Neural cell (in vitro differentiated cells): ENCODE data around the gene B3GALT6. TPM values are rescaled to one million over a fixed set of nuclear protein-coding genes. Genes with fewer than 3 reads are reported as not detected.

Experiments used
- H2AFZ ChIP-seq: fragments of 200-600, 300-800 bp; sonication (generic), shearing (Covaris generic); 2 replicates; pipeline ENCODE4 v1.6.0; 2014; ENCODE audit warnings: low read depth, mild to moderate bottlenecking, antibody characterized with exemption, low read length, moderate library complexity
- H3F3A ChIP-seq: fragments of 200-600 bp; shearing (Covaris generic); 2 replicates; pipeline ENCODE4 v1.6.1; 2016; ENCODE audit warnings: mild to moderate bottlenecking, moderate library complexity, mixed read lengths, antibody characterized with exemption, low read length; ENCODE audit not compliant: insufficient read depth, poor library complexity, severe bottlenecking
- H3K27ac ChIP-seq: fragments of 200-600, 300-800 bp; sonication (generic), shearing (Covaris generic); 2 replicates; pipeline ENCODE4 v1.5.1; 2014; ENCODE audit warnings: mild to moderate bottlenecking, low read length, moderate library complexity
- H3K27me3 ChIP-seq: fragments of 300-800, 200-600 bp; sonication (generic), shearing (Covaris generic); 2 replicates; pipeline ENCODE4 v1.6.0; 2014; ENCODE audit warnings: mild to moderate bottlenecking, low read depth, low read length, moderate library complexity; ENCODE audit not compliant: insufficient read depth
- H3K36me3 ChIP-seq: fragments of 300-800, 200-600 bp; sonication (generic), shearing (Covaris generic); 2 replicates; pipeline ENCODE4 v1.5.1; 2014; ENCODE audit warnings: mild to moderate bottlenecking, antibody characterized with exemption, low read length, moderate library complexity; ENCODE audit not compliant: insufficient read depth
- H3K4me2 ChIP-seq: fragments of 300-800, 200-600 bp; sonication (generic), shearing (Covaris generic); 2 replicates; pipeline ENCODE4 v1.6.0; 2014; ENCODE audit warnings: mild to moderate bottlenecking, low read length
- H3K4me3 ChIP-seq: fragments of 300-800, 200-600 bp; sonication (generic), shearing (Covaris generic); 2 replicates; pipeline ENCODE4 v1.5.1; 2014; ENCODE audit warnings: mild to moderate bottlenecking, low read length, moderate library complexity
- H3K79me2 ChIP-seq: fragments of 200-600 bp; shearing (Covaris generic); replicated peaks from 2 replicates; pipeline ENCODE4 v1.6.0; 2014; ENCODE audit warnings: mild to moderate bottlenecking, low read length, moderate library complexity; ENCODE audit not compliant: insufficient read depth
- H3K9ac ChIP-seq: fragments of 300-800, 200-600 bp; sonication (generic), shearing (Covaris generic); 2 replicates; pipeline ENCODE4 v1.6.1; 2016; ENCODE audit warnings: mild to moderate bottlenecking, low read length, mixed read lengths
- H3K9me2 ChIP-seq: fragments of 200-600 bp; shearing (Covaris generic); 2 replicates; pipeline ENCODE4 v1.6.1; 2016; ENCODE audit warnings: mild to moderate bottlenecking, low read length, mixed read lengths; ENCODE audit not compliant: insufficient read depth
- H3K9me3 ChIP-seq: fragments of 200-600, 300-800 bp; sonication (generic), shearing (Covaris generic); 2 replicates; pipeline ENCODE4 v1.6.1; 2016; ENCODE audit warnings: mild to moderate bottlenecking, mixed run types, low read length, moderate library complexity, mixed read lengths
- H4K20me1 ChIP-seq: fragments of 200-600 bp; shearing (Covaris generic); 2 replicates; pipeline ENCODE4 v1.6.1; 2016; ENCODE audit warnings: mild to moderate bottlenecking, mixed run types; ENCODE audit not compliant: insufficient read depth
- CTCF ChIP-seq: fragments of 450-650 bp; IDR thresholded peaks from 2 replicates; pipeline ENCODE4 v1.5.1; 2014; ENCODE audit warnings: antibody characterized with exemption, mild to moderate bottlenecking, moderate library complexity; ENCODE audit not compliant: poor library complexity, severe bottlenecking
- EP300 ChIP-seq: fragments of 450-650 bp; conservative IDR thresholded peaks from 2 replicates; pipeline ENCODE4 v1.6.1; 2014; ENCODE audit warnings: antibody characterized with exemption, mild to moderate bottlenecking, moderate library complexity; ENCODE audit not compliant: poor library complexity, severe bottlenecking
- EZH2 ChIP-seq: fragments of 200-600, 300-800 bp; shearing (Covaris generic), sonication (generic); IDR thresholded peaks from 2 replicates; pipeline ENCODE4 v1.6.1; 2014; ENCODE audit warnings: antibody characterized with exemption, low read length, borderline replicate concordance, mild to moderate bottlenecking; ENCODE audit not compliant: insufficient read depth, poor library complexity, severe bottlenecking
- MXI1 ChIP-seq: fragments of 450-650 bp; conservative IDR thresholded peaks from 2 replicates; pipeline ENCODE4 v1.6.1; 2014; ENCODE audit warnings: antibody characterized with exemption, mild to moderate bottlenecking; ENCODE audit not compliant: poor library complexity, severe bottlenecking
- POLR2AphosphoS5 ChIP-seq: IDR thresholded peaks from 2 replicates; pipeline ENCODE4 v1.6.1; 2012
- RAD21 ChIP-seq: fragments of 450-650 bp; conservative IDR thresholded peaks from 2 replicates; pipeline ENCODE4 v1.6.1; 2014; ENCODE audit warnings: antibody characterized with exemption, mild to moderate bottlenecking, moderate library complexity
- REST ChIP-seq: IDR thresholded peaks from 2 replicates; pipeline ENCODE4 v1.6.1; 2012; ENCODE audit warnings: borderline replicate concordance
- SMC3 ChIP-seq: fragments of 450-650 bp; conservative IDR thresholded peaks from 2 replicates; pipeline ENCODE4 v1.6.1; 2014; ENCODE audit warnings: antibody characterized with exemption, mild to moderate bottlenecking, moderate library complexity; ENCODE audit not compliant: poor library complexity
- TAF1 ChIP-seq: IDR thresholded peaks from 2 replicates; pipeline ENCODE4 v1.6.1; 2012; ENCODE audit warnings: low read depth
- polyA plus RNA-seq: library from polyadenylated mRNA; depleted of rRNA; stranded (reverse); fragments of >200 nt; gene quantifications from 2 replicates; pipeline ENCODE4 v1.2.3, GENCODE V29; 2014

The B3GALT6 gene
- polyA plus RNA-seq, 1 donor from 2014 or later = 46.5 TPM

DNA sequence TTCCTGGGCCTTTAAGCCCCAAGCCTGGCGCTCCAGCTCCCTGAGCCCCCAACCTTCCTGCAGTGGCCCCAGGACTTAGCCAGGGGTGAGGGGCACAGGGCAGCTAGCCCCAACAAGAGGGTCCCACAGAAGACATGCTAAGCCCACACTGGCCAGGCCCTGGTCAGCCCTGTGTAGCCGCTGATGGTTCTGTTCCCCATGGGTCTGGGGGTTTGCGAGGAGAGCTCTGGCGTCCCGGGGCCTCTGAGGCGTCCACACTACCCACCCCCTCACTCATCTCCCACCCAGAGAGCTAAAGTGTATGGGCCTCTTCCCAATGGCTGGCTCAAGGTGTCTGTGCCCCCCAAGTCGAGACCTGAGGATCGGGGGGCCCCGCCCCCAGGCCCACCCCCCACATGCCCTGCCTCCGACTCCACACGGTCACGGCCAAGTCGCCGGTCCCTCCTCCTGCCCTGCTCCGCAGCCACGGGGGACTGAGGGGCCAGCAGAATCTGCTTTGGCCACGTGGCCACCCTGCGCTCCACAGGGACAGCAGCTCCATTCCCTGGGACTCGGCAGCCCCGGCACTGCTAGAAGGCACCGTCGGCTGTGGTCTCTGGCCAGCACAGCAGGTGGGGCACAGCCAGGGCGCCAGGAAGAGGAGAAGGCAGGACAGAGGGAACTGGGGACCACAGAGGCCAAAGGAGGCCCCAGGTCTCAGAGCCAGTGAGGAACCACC is 33.5 kb upstream of the B3GALT6 start:
- no peaks in the 10 kb centered on the region for H3K9me3 ChIP-seq

More for the DNA sequence above, 33.5 kb upstream of the B3GALT6 start:
- Histone ChIP-seq H3K9me2 (no peaks in the 10 kb centered on the region), H3K79me2 (no peaks in the 10 kb centered on the region), H3F3A (no peaks in the 10 kb centered on the region), H3K27me3 (peaks cover 7% of the 10 kb centered on the region), H2AFZ (no peak overlapping the region), H3K9ac (no peak overlapping the region), H4K20me1 (no peaks in the 10 kb centered on the region), H3K4me3 (no peak overlapping the region), H3K27ac (no peak overlapping the region), H3K36me3 (no peaks in the 10 kb centered on the region), H3K4me2 (no peak overlapping the region)
- no peak for TF ChIP-seq POLR2AphosphoS5
- TF ChIP-seq TAF1 = no peak
- TF ChIP-seq RAD21 = no peak
- TF ChIP-seq SMC3 = no peak
- no peak for TF ChIP-seq EP300
- no peak for TF ChIP-seq CTCF
- TF ChIP-seq REST = no peak
- TF ChIP-seq EZH2 = no peak
- TF ChIP-seq MXI1 = no peak
